Aorta (tissue), 5 donors: ENCODE measurements around the gene PCNX2. TPM values are rescaled to one million over a fixed set of nuclear protein-coding genes. Genes with fewer than 3 reads are reported as not detected.

Source experiments
- ATAC-seq: fragments of 200-7000 bp; cut with Tn5 transposase; one replicate; pipeline ENCODE4 v1.9.1; 2022; ENCODE audit warnings: moderate library complexity; ENCODE audit not compliant: low FRiP score
- DNase-seq, 2 donors: peaks; one replicate each; pipeline ENCODE4 v3.0.0-alpha.2; 2020
- H3K27ac ChIP-seq, 2 donors: one replicate each; pipeline ENCODE4 v1.5.1; 2013; ENCODE audit warnings: low read length in 2 of 2, mild to moderate bottlenecking in 2 of 2, moderate library complexity in 2 of 2, control low read depth in 1 of 2, inconsistent platforms in 1 of 2, low read depth in 1 of 2
- H3K27me3 ChIP-seq, 2 donors: one replicate each; pipeline ENCODE4 v1.6.1; 2013; ENCODE audit warnings: control low read depth in 1 of 2, low read length in 1 of 2, mild to moderate bottlenecking in 1 of 2, moderate library complexity in 1 of 2; ENCODE audit not compliant: insufficient read depth in 2 of 2, control insufficient read depth in 1 of 2
- H3K36me3 ChIP-seq, 2 donors: one replicate each; pipeline ENCODE4 v1.6.1; 2013; ENCODE audit warnings: control low read depth in 1 of 2, low read length in 1 of 2, mild to moderate bottlenecking in 1 of 2; ENCODE audit not compliant: insufficient read depth in 2 of 2, control insufficient read depth in 1 of 2
- H3K4me1 ChIP-seq, 2 donors: one replicate each; pipeline ENCODE4 v1.6.1; 2013; ENCODE audit warnings: low read length in 2 of 2, control low read depth in 1 of 2, mild to moderate bottlenecking in 1 of 2, moderate library complexity in 1 of 2; ENCODE audit not compliant: insufficient read depth in 2 of 2, control insufficient read depth in 1 of 2
- H3K4me3 ChIP-seq, 2 donors: one replicate each; pipeline ENCODE4 v1.5.1; 2013; ENCODE audit warnings: low read length in 2 of 2, control low read depth in 1 of 2, mild to moderate bottlenecking in 1 of 2
- H3K9me3 ChIP-seq: one replicate; pipeline ENCODE4 v1.6.1; 2013; ENCODE audit warnings: mild to moderate bottlenecking, low read length; ENCODE audit not compliant: control insufficient read depth
- WGBS, 2 donors: extraction: QIAGEN DNeasy Blood & Tissue Kit; methylation state at CpG; one replicate each; pipeline ENCODE4 v1.1.7; 2013; 5-methylcytosine and 5-hydroxymethylcytosine counted together
- intact Hi-C, 2 donors: fragments of 100-400 bp; cut with DNase I; formaldehyde crosslinking; loops; one replicate each; pipeline versions ENCODE4 v1.14.2 to v1.15.0; 2022
- polyA plus RNA-seq, 2 donors: library from polyadenylated mRNA; stranded (reverse); fragments of 200-250 nt; gene quantifications; one replicate each; pipeline ENCODE4 v1.2.3, GENCODE V29; 2013
- total RNA-seq, 2 donors: library from RNA; stranded (reverse); fragmentation: NEBNext Ultra II Directional; extraction: Animal tissue kit (Norgen Biotek cat#: 25700); gene quantifications; one replicate each; pipeline ENCODE4 v1.2.1, GENCODE V29; 2021
- donor health status: healthy with polysubstance abuse.
- donor health status: Bipolar disorder and iron deficiency.
- donor health status: DM: no; HTN: no; CAD: no.
- donor health status: DM: no; HTN: no; CAD: no.
- donor health status: DM: yes; HTN: yes; CAD: no.

The PCNX2 gene
- total and polyA plus RNA-seq, 4 donors = 0.38 to 27.2 (median 20.1) TPM

DNA sequence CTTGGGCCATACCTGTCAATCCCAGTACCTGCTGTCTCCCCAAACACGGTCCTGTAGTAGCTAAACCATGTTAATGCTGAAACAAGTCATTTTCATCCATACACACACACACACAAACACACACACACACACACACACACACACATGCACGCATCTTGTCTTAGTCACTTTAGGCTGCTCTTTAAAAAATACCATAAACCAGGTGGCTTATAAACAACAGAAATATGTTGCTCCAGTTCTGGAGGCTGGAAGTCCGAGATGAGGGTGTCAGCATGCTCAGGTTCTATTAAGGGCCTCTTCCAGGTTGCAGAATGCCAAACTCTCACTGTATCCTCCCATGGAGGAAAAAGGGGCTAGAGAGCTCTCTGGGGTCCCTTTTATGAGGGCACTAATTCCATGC lies 215.2 kb downstream of the PCNX2 start:
- H3K36me3 ChIP-seq = no peaks in the 10 kb centered on the region
- no peaks in the 10 kb centered on the region for H3K27me3 ChIP-seq
- peaks cover 1% of the 10 kb centered on the region for H3K9me3 ChIP-seq
- H3K4me1 ChIP-seq = no peaks in the 10 kb centered on the region
- DNase-seq (no peak), ATAC-seq (no peak)
- H3K27ac ChIP-seq = no peak overlapping the region
- H3K4me3 ChIP-seq = no peak overlapping the region
- intact Hi-C loops = no loop called here
- WGBS, 2 donors = 93 to 97% methylated on average over 3 of the region's 3 CpGs

DNA sequence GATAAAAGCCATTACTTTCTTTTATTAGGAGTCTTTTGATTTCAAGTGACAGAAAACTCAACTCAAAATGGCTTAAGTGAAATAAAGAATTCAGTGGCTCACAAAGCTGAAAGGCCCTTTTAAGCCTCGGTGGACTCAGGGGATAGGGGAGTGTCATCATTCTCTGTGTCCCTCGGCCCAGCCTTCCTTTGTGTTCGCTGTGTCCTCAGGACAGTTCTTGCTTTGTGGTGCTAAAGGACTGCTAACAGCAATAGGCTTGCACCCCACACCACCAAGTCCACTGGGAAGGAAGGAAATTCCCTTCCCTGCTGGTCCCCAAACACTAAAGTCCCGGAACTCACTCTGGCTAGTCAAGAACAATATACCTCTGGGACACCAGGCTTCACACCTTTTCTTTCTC lies 216.0 kb downstream of the PCNX2 start:
- Histone ChIP-seq H3K9me3 (peaks cover 1% of the 10 kb centered on the region), H3K4me1 (no peaks in the 10 kb centered on the region), H3K36me3 (no peaks in the 10 kb centered on the region), H3K4me3 (no peak overlapping the region), H3K27me3 (no peaks in the 10 kb centered on the region), H3K27ac (no peak overlapping the region)
- no peak for DNase-seq
- intact Hi-C loops = no loop called here
- WGBS, 2 donors = 88 to 92% methylated on average over 4 of the region's 4 CpGs
- ATAC-seq = no peak

DNA sequence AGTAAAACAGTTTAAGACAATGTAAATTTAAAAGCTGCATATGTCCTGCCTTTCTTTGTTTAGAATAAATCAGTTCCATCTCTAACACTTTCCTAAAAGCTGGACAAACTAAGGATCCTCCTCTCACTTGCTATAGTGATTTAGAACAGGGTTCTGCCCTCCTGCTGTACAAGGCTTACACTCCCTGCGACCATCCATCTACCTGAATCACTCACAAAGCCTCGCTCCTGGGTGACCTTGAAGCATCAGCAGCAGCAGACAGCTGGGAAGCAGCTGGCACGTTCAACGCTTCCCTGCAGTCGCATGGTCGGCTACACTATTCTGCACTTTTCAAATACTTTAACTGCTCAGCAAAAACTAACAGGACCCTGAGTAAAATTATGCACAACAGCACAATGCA lies 217.1 kb downstream of the PCNX2 start:
- 75 to 83% methylated on average over 6 of the region's 6 CpGs for WGBS, 2 donors
- no peak overlapping the region for H3K27ac ChIP-seq
- no peaks in the 10 kb centered on the region for H3K4me1 ChIP-seq
- ATAC-seq (no peak), DNase-seq (no peak)
- no peak overlapping the region for H3K4me3 ChIP-seq
- intact Hi-C loops = no loop called here
- H3K36me3 ChIP-seq = no peaks in the 10 kb centered on the region
- peaks cover 1% of the 10 kb centered on the region for H3K9me3 ChIP-seq
- H3K27me3 ChIP-seq = no peaks in the 10 kb centered on the region

DNA sequence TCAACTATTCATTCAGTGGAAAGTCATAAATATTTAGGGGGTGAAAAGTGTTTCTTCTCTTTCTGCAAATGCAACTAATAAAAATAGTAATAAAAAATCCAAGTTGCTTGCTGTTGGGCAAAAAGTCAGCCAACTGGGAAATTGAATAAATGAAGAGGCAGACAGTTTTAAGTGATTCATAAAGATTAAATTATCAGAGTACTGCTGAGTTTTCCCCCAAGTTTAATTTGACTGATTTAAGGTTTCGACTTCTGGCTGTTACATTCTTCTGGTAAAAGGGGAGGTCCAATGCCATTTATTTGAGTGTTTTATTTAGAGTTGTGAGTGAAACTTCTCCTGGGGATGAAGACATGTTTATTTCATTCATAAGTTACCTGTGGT lies 219.6 kb downstream of the PCNX2 start:
- H3K4me3 ChIP-seq = no peak overlapping the region
- DNase-seq = no peak
- no peaks in the 10 kb centered on the region for H3K9me3 ChIP-seq
- no peak for ATAC-seq
- intact Hi-C loops = no loop called here
- no peaks in the 10 kb centered on the region for H3K4me1 ChIP-seq
- no peaks in the 10 kb centered on the region for H3K27me3 ChIP-seq
- H3K27ac ChIP-seq = no peak overlapping the region
- 89 to 90% methylated on average over 1 of the region's 1 CpG for WGBS, 2 donors
- no peaks in the 10 kb centered on the region for H3K36me3 ChIP-seq

DNA sequence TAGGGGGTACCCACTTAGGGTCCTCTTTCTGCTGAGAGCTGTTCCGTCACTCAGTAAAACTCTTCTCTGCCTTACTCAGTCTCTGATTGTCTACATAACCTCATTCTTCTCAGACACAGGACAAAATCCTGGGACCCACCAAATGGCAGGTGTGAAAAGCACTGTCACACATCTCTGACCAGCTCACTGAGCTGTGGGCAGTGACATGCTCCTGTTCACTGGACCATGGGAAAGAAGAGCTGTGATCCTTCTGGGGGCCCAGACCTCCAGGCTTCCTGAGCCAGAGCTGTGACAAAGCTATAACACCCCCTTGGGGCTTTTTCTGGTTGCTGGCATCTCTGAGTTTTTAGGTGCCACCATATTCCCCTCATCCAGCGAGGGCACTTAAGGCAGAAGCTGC lies 229.4 kb downstream of the PCNX2 start:
- DNase-seq (no peak), ATAC-seq (no peak)
- H3K27ac ChIP-seq = no peak overlapping the region
- intact Hi-C loops = no loop called here
- WGBS, 2 donors = 96 to 98% methylated on average over 2 of the region's 2 CpGs
- no peaks in the 10 kb centered on the region for H3K36me3 ChIP-seq
- H3K4me3 ChIP-seq = no peak overlapping the region
- no peaks in the 10 kb centered on the region for H3K9me3 ChIP-seq
- H3K4me1 ChIP-seq = no peaks in the 10 kb centered on the region
- H3K27me3 ChIP-seq = no peaks in the 10 kb centered on the region

DNA sequence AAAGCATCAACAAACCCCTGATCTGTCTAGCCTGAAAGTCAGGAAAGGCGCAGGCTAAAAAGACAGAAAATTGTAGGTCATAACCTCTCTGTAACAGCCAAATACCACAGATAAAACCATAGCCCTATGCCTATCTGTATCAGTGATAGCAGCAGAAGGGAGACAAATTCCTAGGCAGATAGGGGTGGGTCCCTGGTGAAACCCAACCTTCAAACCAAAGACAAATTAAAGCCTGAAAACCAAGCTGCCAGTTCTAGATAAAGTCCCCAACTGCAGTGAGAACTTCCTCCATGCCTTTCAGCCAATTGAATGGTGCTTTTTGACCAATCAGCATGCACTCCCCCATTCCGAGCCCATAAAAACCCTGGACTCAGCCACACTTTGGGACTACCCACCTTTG lies 229.8 kb downstream of the PCNX2 start:
- ATAC-seq (no peak), DNase-seq (no peak)
- H3K9me3 ChIP-seq = no peaks in the 10 kb centered on the region
- no peak overlapping the region for H3K27ac ChIP-seq
- H3K4me3 ChIP-seq = no peak overlapping the region
- 96 to 100% methylated on average over 2 of the region's 2 CpGs for WGBS, 2 donors
- no peaks in the 10 kb centered on the region for H3K4me1 ChIP-seq
- no peaks in the 10 kb centered on the region for H3K36me3 ChIP-seq
- H3K27me3 ChIP-seq = no peaks in the 10 kb centered on the region
- intact Hi-C loops = no loop called here

GRCh38 chr1:233064988-233065387 lies 230.5 kb downstream of the PCNX2 start:
- no peak for ATAC-seq
- intact Hi-C loops = no loop called here
- no peaks in the 10 kb centered on the region for H3K27me3 ChIP-seq
- WGBS, 2 donors = 58 to 66% methylated on average over 1 of the region's 1 CpG
- H3K4me1 ChIP-seq = no peaks in the 10 kb centered on the region
- no peak overlapping the region for H3K27ac ChIP-seq
- no peak overlapping the region for H3K4me3 ChIP-seq
- no peak for DNase-seq
- no peaks in the 10 kb centered on the region for H3K36me3 ChIP-seq
- no peaks in the 10 kb centered on the region for H3K9me3 ChIP-seq

GRCh38 chr1:233063462-233063861 lies 232.1 kb downstream of the PCNX2 start:
- intact Hi-C loops = no loop called here
- H3K4me3 ChIP-seq = no peak overlapping the region

GRCh38 chr1:233061265-233061664 lies 234.3 kb downstream of the PCNX2 start:
- ATAC-seq (no peak), DNase-seq (no peak)
- Histone ChIP-seq H3K9me3 (no peaks in the 10 kb centered on the region), H3K27me3 (no peaks in the 10 kb centered on the region), H3K4me1 (no peaks in the 10 kb centered on the region), H3K4me3 (no peak overlapping the region), H3K36me3 (peaks cover 0 to 4% of the 10 kb centered on the region in 2 donors), H3K27ac (no peak overlapping the region)
- 52 to 60% methylated on average over 5 of the region's 5 CpGs for WGBS, 2 donors
- intact Hi-C loops = no loop called here

More at GRCh38 chr1:233063462-233063861, 232.1 kb downstream of the PCNX2 start:
- Histone ChIP-seq H3K9me3 (no peaks in the 10 kb centered on the region), H3K27me3 (no peaks in the 10 kb centered on the region), H3K27ac (no peak overlapping the region), H3K36me3 (peaks cover 0 to 4% of the 10 kb centered on the region in 2 donors), H3K4me1 (no peaks in the 10 kb centered on the region)
- no peak for ATAC-seq
- DNase-seq = no peak
